ENCODE results near the gene TCF15. TPM values are rescaled to one million over a fixed set of nuclear protein-coding genes. Genes with fewer than 3 reads are reported as not detected.
"Not testable (repeated sequence)": the region's sequence is repeated elsewhere in the genome, so short reads cannot be mapped to it uniquely, and the experiment has no call there.

The TCF15 gene
- total RNA-seq, 2 donors from 2014 or later = not detected

GRCh38 chr20:595330-596308 lies 14.5 kb downstream of the TCF15 start:
- Mint-ChIP-seq H3K4me1 (peaks cover under 1% of the 10 kb centered on the region), H3K27ac (no peak overlapping the region), H3K36me3 (ENCODE audit: low read depth) (no peaks in the 10 kb centered on the region), H3K27me3 (peaks cover 43% of the 10 kb centered on the region), H3K4me3 (no peak overlapping the region)
- ATAC-seq (no peak), DNase-seq (no peak)
- H3K9me3 ChIP-seq (ENCODE audit: control insufficient read depth, low read length, poor library complexity, severe bottlenecking) = no peaks in the 10 kb centered on the region

DNA sequence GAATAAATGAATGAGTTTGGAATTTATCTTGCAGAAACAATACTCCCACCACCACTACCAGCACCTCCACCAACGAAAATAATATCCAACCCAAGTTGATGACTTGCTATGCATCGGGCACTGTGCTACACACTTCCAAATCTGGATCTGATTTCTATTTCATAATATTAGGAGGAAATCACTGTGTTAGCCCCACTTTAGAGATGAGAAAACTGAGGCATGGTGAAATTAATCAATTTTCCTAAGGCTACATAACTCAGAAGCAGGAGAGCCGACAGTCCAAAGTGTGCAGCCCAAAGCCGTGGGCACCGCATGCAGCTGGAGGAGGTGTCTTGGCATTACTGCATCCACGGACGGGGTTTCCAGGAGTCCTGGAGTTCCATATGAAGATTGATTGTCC lies 17.6 kb downstream of the TCF15 start:
- H3K4me1 Mint-ChIP-seq = no peaks in the 10 kb centered on the region
- DNase-seq (no peak), ATAC-seq (no peak)
- no peak overlapping the region for H3K4me3 Mint-ChIP-seq
- no peaks in the 10 kb centered on the region for H3K36me3 Mint-ChIP-seq (ENCODE audit: low read depth)
- H3K27me3 Mint-ChIP-seq = peaks cover 50% of the 10 kb centered on the region
- H3K27ac Mint-ChIP-seq = no peak overlapping the region
- H3K9me3 ChIP-seq (ENCODE audit: control insufficient read depth, low read length, poor library complexity, severe bottlenecking) = no peaks in the 10 kb centered on the region

- Mint-ChIP-seq H3K4me3 (no peak overlapping the region), H3K27ac (no peak overlapping the region), H3K27me3 (peaks cover 46% of the 10 kb centered on the region), H3K4me1 (no peaks in the 10 kb centered on the region), H3K36me3 (ENCODE audit: low read depth) (no peaks in the 10 kb centered on the region)
- ATAC-seq (no peak), DNase-seq (no peak)
- no peaks in the 10 kb centered on the region for H3K9me3 ChIP-seq (ENCODE audit: control insufficient read depth, low read length, poor library complexity, severe bottlenecking)
These were observed 18.2 kb downstream of the TCF15 start for GRCh38 chr20:591941-592340.

DNA sequence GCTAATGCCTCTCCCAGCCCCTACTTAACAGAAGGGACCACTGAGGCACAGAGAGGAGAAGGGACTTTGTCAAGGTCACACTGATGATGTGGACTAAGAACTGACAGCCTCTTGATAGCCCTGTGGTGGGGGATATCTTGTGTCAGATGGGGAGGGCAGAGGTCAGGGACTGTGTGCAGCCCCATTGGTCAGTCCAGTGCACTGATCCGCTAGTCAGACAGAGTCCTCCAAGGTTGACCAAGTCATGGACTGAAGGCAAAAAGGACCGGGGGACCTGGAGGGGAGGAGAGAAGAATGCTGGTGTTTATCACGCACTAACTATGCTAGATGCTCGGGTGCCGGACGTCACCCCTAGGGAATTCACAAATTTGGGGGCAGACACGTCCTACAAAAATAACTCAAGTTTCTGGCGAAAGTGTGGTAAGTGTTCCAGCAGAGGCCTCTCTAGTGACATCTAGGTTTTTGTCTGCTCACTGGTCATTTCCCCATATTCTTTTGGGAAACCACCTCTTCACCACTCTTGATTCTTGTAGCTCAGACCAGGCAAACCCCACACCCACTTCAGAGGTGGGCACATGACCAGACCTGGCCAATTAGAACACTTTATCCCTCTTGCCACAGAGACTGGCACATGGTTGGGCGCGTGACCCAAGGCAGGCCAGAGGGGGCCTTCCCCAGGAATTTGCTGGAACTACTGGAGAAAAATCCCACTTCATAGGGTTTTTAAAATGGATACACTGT lies 21.0 kb downstream of the TCF15 start:
- no peaks in the 10 kb centered on the region for H3K9me3 ChIP-seq (ENCODE audit: control insufficient read depth, low read length, poor library complexity, severe bottlenecking)
- no peak for ATAC-seq
- no peaks in the 10 kb centered on the region for H3K4me1 Mint-ChIP-seq
- no peak for DNase-seq
- no peaks in the 10 kb centered on the region for H3K36me3 Mint-ChIP-seq (ENCODE audit: low read depth)
- H3K27ac Mint-ChIP-seq = no peak overlapping the region
- H3K4me3 Mint-ChIP-seq = no peak overlapping the region
- peaks cover 58% of the 10 kb centered on the region for H3K27me3 Mint-ChIP-seq

- DNase-seq = no peak
- no peak for ATAC-seq
- H3K4me1 Mint-ChIP-seq = no peaks in the 10 kb centered on the region
- no peaks in the 10 kb centered on the region for H3K9me3 ChIP-seq (ENCODE audit: control insufficient read depth, low read length, poor library complexity, severe bottlenecking)
- H3K4me3 Mint-ChIP-seq = no peak overlapping the region
- H3K27ac Mint-ChIP-seq = no peak overlapping the region
- H3K36me3 Mint-ChIP-seq (ENCODE audit: low read depth) = no peaks in the 10 kb centered on the region
- H3K27me3 Mint-ChIP-seq = peaks cover 56% of the 10 kb centered on the region
These were observed 21.6 kb downstream of the TCF15 start for GRCh38 chr20:588476-588875.

DNA sequence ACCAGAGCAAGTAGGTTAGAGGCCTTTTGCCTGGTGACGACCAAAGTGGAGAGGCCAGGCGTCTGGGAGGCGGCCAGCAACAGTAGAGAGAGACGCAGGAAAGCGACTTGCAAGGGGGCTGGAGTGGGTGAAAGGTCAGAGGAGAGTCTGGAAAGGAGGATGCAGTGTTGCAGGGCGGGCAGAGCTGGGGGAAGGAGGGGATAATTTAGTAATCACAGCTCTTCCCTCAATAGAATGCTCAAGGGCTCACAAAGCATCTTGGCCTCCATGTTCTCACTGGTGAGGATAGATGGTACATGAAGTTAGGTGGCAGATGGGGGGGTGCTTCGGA lies 25.2 kb downstream of the TCF15 start:
- H3K9me3 ChIP-seq (ENCODE audit: control insufficient read depth, low read length, poor library complexity, severe bottlenecking) = no peaks in the 10 kb centered on the region
- Mint-ChIP-seq H3K27me3 (peaks cover 28% of the 10 kb centered on the region), H3K27ac (peak overlapping the region; percentile 21), H3K4me1 (no peaks in the 10 kb centered on the region), H3K36me3 (ENCODE audit: low read depth) (peaks cover 3% of the 10 kb centered on the region), H3K4me3 (no peak overlapping the region)
- no peak for ATAC-seq
- DNase-seq = no peak

DNA sequence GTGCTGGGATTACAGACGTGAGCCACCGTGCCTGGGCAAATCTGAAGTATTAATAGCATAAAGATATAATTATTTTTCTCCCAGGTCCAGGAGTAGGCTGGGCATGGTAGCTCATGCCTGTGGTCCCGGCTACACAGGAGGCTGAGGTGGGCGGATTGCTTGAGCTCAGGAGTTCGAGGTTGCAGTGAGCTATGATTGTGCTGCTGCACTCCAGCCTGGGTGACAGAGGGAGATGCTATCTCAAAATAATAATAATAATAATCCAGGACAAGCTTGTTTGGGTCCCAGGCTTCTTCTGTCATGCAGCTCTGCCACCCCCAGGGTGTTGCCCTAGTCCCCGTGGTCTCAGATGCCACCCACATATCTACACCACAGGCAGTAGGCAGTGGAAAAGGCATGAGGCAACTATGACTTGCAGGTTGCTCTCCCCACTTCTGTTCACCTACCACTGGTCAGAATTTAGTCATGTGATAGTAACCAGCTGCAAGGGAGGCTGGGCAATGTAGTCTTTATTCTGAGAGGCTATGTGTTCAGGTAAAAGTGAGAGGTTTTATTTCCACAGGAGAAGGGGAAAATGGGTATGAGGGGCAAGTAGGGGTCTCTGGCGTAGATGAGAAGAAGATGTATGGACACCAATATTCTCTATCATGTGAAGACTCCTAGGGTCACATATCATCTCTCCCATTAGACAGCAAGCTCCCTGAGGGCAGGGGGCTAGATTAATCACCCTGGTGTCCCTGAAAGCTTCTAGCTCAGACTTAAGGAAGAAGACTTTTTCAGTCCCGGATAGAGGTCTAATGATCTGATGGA lies 25.7 kb downstream of the TCF15 start:
- Mint-ChIP-seq H3K4me3 (no peak overlapping the region), H3K36me3 (ENCODE audit: low read depth) (peaks cover 3% of the 10 kb centered on the region), H3K4me1 (no peaks in the 10 kb centered on the region), H3K27me3 (peaks cover 28% of the 10 kb centered on the region), H3K27ac (peak overlapping the region; percentile 21)
- no peak for ATAC-seq
- no peaks in the 10 kb centered on the region for H3K9me3 ChIP-seq (ENCODE audit: control insufficient read depth, low read length, poor library complexity, severe bottlenecking)
- no peak for DNase-seq

DNA sequence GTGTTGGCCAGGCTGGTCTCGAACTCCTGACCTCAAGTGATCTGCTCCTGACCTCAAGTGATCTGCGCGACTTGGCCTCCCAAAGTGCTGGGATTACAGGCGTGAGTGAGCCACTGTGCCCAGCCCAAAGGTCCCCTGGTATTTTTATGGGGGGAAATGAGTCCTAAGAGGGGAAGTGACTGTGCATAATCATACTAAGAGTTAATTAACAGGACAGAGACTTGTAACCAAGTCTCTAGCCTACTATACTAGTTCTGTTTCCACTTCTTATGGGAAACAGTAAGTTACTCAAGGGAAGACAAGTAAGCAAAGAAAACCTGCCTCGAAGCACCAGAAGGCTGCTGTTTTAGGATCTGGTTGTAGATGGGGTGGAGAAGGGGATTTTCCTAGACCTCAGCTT lies 27.9 kb downstream of the TCF15 start:
- Mint-ChIP-seq H3K4me3 (no peak overlapping the region), H3K27ac (no peak overlapping the region), H3K36me3 (ENCODE audit: low read depth) (peaks cover 3% of the 10 kb centered on the region), H3K27me3 (peaks cover 23% of the 10 kb centered on the region), H3K4me1 (no peaks in the 10 kb centered on the region)
- no peak for ATAC-seq
- no peaks in the 10 kb centered on the region for H3K9me3 ChIP-seq (ENCODE audit: control insufficient read depth, low read length, poor library complexity, severe bottlenecking)
- no peak for DNase-seq

- H3K9me3 ChIP-seq (ENCODE audit: control insufficient read depth, low read length, poor library complexity, severe bottlenecking); ATAC-seq; H3K27ac Mint-ChIP-seq; H3K4me3 Mint-ChIP-seq; DNase-seq; H3K4me1 Mint-ChIP-seq; H3K36me3 Mint-ChIP-seq (ENCODE audit: low read depth): not testable (repeated sequence)
- peaks cover 27% of the 10 kb centered on the region for H3K27me3 Mint-ChIP-seq
These were observed 31.0 kb downstream of the TCF15 start for GRCh38 chr20:578940-579690.

DNA sequence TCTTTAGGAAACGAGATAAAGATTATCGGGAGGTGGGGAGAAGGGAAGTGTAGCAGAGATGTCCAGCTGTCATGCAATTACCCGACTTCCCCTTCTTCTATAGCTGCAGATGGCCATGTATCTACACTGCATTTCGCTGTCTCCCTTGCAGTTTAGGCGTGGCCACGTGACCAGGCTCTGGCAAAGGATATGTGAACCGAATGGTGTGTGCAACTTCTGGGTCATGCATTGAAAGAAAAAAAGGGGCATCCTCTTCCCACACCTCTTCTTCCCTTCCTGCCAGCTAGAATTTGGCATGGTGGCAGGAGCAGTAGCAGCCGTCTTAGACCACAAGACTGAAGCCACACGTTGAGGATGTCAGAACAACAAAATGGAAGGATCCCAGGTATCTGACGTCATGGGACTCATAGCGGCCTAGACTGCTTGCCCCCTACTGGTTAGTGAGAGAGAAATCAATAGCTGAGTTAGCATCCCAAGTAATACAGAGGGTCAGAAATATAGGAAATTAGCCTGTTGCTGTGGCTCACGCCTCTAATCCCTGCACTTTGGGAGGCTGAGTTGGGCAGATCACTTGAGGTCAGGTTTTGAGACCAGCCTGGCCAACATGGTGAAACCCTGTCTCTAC lies 32.8 kb downstream of the TCF15 start:
- H3K9me3 ChIP-seq (ENCODE audit: control insufficient read depth, low read length, poor library complexity, severe bottlenecking) = no peaks in the 10 kb centered on the region
- peaks cover 3% of the 10 kb centered on the region for H3K4me1 Mint-ChIP-seq
- H3K27ac Mint-ChIP-seq = no peak overlapping the region
- H3K27me3 Mint-ChIP-seq = peaks cover 43% of the 10 kb centered on the region
- DNase-seq (no peak), ATAC-seq (no peak)
- no peak overlapping the region for H3K4me3 Mint-ChIP-seq
- peaks cover 7% of the 10 kb centered on the region for H3K36me3 Mint-ChIP-seq (ENCODE audit: low read depth)

GRCh38 chr20:576156-576555 lies 34.0 kb downstream of the TCF15 start:
- no peak overlapping the region for H3K4me3 Mint-ChIP-seq
- DNase-seq (no peak), ATAC-seq (no peak)
- peaks cover 3% of the 10 kb centered on the region for H3K4me1 Mint-ChIP-seq
- no peaks in the 10 kb centered on the region for H3K9me3 ChIP-seq (ENCODE audit: control insufficient read depth, low read length, poor library complexity, severe bottlenecking)
- H3K27me3 Mint-ChIP-seq = peaks cover 47% of the 10 kb centered on the region
- peaks cover 9% of the 10 kb centered on the region for H3K36me3 Mint-ChIP-seq (ENCODE audit: low read depth)
- no peak overlapping the region for H3K27ac Mint-ChIP-seq

DNA sequence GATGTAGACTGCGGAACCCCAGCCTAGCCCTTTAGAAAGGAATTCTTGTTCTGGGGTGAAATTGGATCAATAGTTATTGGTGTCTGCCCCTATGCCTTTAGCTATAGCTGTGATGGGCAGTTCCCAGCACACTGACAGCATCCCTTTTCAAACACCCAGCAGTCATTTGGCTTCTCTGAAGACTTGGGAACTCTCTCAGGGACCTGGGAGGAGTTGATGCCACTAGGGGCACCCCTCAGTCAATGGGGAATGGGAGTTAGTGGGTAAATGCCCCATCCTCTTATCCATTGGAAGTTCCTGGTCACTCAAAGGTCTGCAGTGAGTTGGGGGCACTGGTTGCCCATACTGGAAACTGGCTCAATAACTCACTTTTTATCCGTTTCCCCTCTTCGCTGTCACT lies 34.9 kb downstream of the TCF15 start:
- Mint-ChIP-seq H3K4me3 (no peak overlapping the region), H3K4me1 (peaks cover 3% of the 10 kb centered on the region), H3K36me3 (ENCODE audit: low read depth) (peaks cover 9% of the 10 kb centered on the region), H3K27me3 (peaks cover 47% of the 10 kb centered on the region), H3K27ac (no peak overlapping the region)
- DNase-seq (no peak), ATAC-seq (no peak)
- no peaks in the 10 kb centered on the region for H3K9me3 ChIP-seq (ENCODE audit: control insufficient read depth, low read length, poor library complexity, severe bottlenecking)
